Gastroesophageal sphincter (tissue), 4 donors: ENCODE data around the gene LRRC51. TPM values are rescaled to one million over a fixed set of nuclear protein-coding genes. Genes with fewer than 3 reads are reported as not detected.

ENCODE experiments used
- ATAC-seq: fragments of 150-250 bp; one replicate; pipeline ENCODE4 v1.9.1; 2016; ENCODE audit warnings: mild to moderate bottlenecking, moderate library complexity
- H3K27ac ChIP-seq, 4 donors: fragments of 200-600 bp; sonication (generic) in 3 of 4; 1 replicate in 3 of 4; 2 replicates in 1 of 4; pipeline ENCODE4 v1.5.1; 2016 to 2019
- H3K27me3 ChIP-seq: fragments of 200-600 bp; sonication (generic); one replicate; pipeline ENCODE4 v1.5.1; 2019
- H3K36me3 ChIP-seq, 2 donors: fragments of 200-600 bp; sonication (generic); one replicate each; pipeline ENCODE4 v1.5.1; 2019; ENCODE audit warnings: control low read depth in 1 of 2
- H3K4me1 ChIP-seq, 3 donors: fragments of 200-600 bp; sonication (generic); 1 replicate in 2 of 3; 2 replicates in 1 of 3; pipeline ENCODE4 v1.5.1; 2016 to 2019; ENCODE audit warnings: control low read depth in 2 of 3
- H3K4me3 ChIP-seq, 2 donors: fragments of 200-600 bp; sonication (generic); one replicate each; pipeline ENCODE4 v1.5.1; 2019; ENCODE audit warnings: mild to moderate bottlenecking in 1 of 2, moderate library complexity in 1 of 2
- H3K9me3 ChIP-seq, 3 donors: fragments of 200-600 bp; sonication (generic); one replicate each; pipeline ENCODE4 v1.5.1; 2017 to 2019; ENCODE audit warnings: control low read depth in 2 of 3
- EP300 ChIP-seq: sonication (generic); formaldehyde crosslinking; IDR thresholded peaks from one replicate; pipeline ENCODE4 v1.6.1; 2017; ENCODE audit warnings: antibody characterized with exemption, mild to moderate bottlenecking
- POLR2A ChIP-seq, 2 donors: fragments of 450-650 bp; IDR thresholded peaks; one replicate each; pipeline ENCODE4 v1.6.1; 2017; ENCODE audit warnings: antibody characterized with exemption in 2 of 2, mild to moderate bottlenecking in 2 of 2, moderate library complexity in 1 of 2
- POLR2AphosphoS5 ChIP-seq: sonication (generic); formaldehyde crosslinking; IDR thresholded peaks from one replicate; pipeline ENCODE4 v1.6.1; 2017; ENCODE audit warnings: antibody characterized with exemption
- WGBS, 2 donors: methylation state at CpG; one replicate each; pipeline ENCODE4 v1.1.5; 2018; ENCODE audit warnings: low coverage in 1 of 2; 5-methylcytosine and 5-hydroxymethylcytosine counted together
- total RNA-seq, 4 donors: library from RNA; depleted of rRNA; stranded (reverse); fragments of >200 nt; gene quantifications; one replicate each; pipeline ENCODE4 v1.1.0, GENCODE V29; 2016
- TF ChIP-seq, protein P1 (sequence below), 4 experiments: fragments of 200-600 bp in 2 of 4; fragments of 450-650 bp in 2 of 4; sonication (generic) in 1 of 4; IDR thresholded peaks; one replicate each; pipeline ENCODE4 v1.5.1; 2017 to 2019; ENCODE audit warnings: antibody characterized with exemption in 4 of 4, mild to moderate bottlenecking in 2 of 4, moderate library complexity in 2 of 4

The LRRC51 gene
- total RNA-seq, 4 donors from 2014 or later: 6.4 to 18.4 (median 10.7) TPM

DNA sequence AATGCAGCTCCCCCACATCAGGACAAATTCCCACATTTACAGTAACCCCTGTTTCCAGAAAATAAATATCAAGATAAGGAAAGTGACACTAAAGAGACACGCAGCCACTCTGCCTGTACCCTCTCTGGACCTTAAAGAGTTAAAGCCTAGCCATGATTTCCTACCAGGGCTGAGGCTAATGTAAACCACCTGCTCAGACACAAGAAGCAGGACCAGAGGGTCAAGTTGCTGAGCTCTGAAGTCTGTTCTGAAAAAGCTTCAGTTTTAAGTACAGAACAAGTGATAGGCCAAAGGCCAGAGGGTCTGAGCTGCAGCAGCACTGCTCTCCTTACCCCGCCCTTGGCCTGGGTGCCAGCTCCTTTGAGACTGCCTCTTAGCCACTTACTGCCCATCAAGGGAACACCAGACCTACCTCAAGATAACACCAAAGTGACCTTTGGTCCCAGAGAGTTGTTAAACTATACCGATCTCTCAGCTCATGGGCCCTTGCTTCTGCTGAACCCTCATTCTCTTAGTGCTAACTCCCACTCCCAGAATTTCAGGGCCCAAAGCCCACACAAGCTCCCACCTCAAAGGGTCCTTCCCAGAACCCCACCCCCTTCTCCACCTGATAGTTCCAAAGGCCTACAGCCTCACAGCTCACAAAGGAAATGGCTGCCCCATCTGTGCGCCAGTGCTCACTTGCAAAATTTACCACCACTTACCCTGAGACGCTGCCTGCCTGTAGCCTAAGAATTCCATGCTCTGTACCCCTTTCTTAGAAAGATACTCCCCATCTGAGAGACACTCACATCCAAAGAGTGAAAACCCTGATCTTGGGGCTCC lies 41.4 kb upstream of the LRRC51 start:
- TF ChIP-seq, protein P1, sequence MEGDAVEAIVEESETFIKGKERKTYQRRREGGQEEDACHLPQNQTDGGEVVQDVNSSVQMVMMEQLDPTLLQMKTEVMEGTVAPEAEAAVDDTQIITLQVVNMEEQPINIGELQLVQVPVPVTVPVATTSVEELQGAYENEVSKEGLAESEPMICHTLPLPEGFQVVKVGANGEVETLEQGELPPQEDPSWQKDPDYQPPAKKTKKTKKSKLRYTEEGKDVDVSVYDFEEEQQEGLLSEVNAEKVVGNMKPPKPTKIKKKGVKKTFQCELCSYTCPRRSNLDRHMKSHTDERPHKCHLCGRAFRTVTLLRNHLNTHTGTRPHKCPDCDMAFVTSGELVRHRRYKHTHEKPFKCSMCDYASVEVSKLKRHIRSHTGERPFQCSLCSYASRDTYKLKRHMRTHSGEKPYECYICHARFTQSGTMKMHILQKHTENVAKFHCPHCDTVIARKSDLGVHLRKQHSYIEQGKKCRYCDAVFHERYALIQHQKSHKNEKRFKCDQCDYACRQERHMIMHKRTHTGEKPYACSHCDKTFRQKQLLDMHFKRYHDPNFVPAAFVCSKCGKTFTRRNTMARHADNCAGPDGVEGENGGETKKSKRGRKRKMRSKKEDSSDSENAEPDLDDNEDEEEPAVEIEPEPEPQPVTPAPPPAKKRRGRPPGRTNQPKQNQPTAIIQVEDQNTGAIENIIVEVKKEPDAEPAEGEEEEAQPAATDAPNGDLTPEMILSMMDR (IDR thresholded peaks at IDR 0.05): no peak
- no peak for TF ChIP-seq POLR2A (IDR thresholded peaks at IDR 0.05)
- peak; percentile 35 for TF ChIP-seq POLR2AphosphoS5
- TF ChIP-seq EP300: no peak
- no peaks in the 10 kb centered on the region for H3K27me3 ChIP-seq
- WGBS, 2 donors: 0 to 13% methylated on average over 2 to 4 of the region's 5 CpGs

DNA sequence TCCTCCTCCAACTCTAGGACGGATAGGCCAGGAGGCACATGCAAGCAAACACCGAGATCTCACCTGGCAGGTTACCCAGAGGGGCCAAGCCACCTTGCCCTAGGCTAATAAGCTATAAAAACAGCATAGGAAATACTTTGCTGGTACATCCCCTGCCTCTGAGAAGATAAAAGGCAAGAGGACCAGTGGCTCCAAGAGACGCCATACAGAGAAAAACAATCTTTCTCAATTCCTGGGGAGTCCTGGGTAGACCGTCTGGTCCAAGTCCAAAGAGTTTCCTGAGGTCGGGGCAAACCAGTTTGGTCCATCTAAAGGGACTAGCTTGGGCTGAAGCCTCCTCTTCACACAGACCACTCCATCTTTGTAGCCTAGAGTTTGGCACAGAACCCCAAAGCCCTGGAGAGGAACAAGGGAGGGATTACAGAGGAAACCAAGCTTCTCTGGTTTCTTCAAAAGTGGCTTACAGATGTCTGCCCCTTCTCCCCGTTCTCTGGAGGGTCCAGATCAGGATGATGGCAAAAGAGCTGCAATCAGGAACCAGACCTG lies 40.7 kb upstream of the LRRC51 start:
- peak overlapping the region; percentile 95 to 97 (median 96) for H3K27ac ChIP-seq
- no peak for ATAC-seq
- no peaks in the 10 kb centered on the region for H3K9me3 ChIP-seq
- H3K4me1 ChIP-seq: peaks cover 26 to 82% (median 47%) of the 10 kb centered on the region in 3 donors
- 0% methylated on average over 2 to 3 of the region's 6 CpGs for WGBS, 2 donors
- peaks cover 0 to 9% of the 10 kb centered on the region in 2 donors for H3K36me3 ChIP-seq
- TF ChIP-seq POLR2A (IDR thresholded peaks at IDR 0.05): no peak
- no peak for TF ChIP-seq EP300
- TF ChIP-seq POLR2AphosphoS5: no peak
- TF ChIP-seq, protein P1 (IDR thresholded peaks at IDR 0.05): no peak
- H3K4me3 ChIP-seq: peak overlapping the region; percentile 64 to 72
- no peaks in the 10 kb centered on the region for H3K27me3 ChIP-seq

More for the DNA sequence above, 41.4 kb upstream of the LRRC51 start:
- Histone ChIP-seq H3K4me1 (peaks cover 26 to 82% (median 45%) of the 10 kb centered on the region in 3 donors), H3K9me3 (no peaks in the 10 kb centered on the region), H3K36me3 (peaks cover 0 to 16% of the 10 kb centered on the region in 2 donors), H3K4me3 (peak overlapping the region; percentile 64 to 72), H3K27ac (peak overlapping the region; percentile 95 to 97 (median 96))
- ATAC-seq: no peak

- ATAC-seq: peak; percentile 89
- TF ChIP-seq POLR2AphosphoS5 (peak; percentile 91), EP300 (no peak), POLR2A (IDR thresholded peaks at IDR 0.05) (peak; percentile 12 to 30)
- Histone ChIP-seq H3K27ac (peak overlapping the region; percentile 95 to 97 (median 96)), H3K36me3 (peaks cover 0 to 1% of the 10 kb centered on the region in 2 donors), H3K4me1 (peaks cover 25 to 81% (median 44%) of the 10 kb centered on the region in 3 donors), H3K4me3 (peak overlapping the region; percentile 64 to 72), H3K27me3 (no peaks in the 10 kb centered on the region), H3K9me3 (no peaks in the 10 kb centered on the region)
- WGBS, 2 donors: 0 to 3% methylated on average over 6 to 10 of the region's 23 CpGs
Observed at GRCh38 chr11:72040491-72041363, 39.9 kb upstream of the LRRC51 start.

DNA sequence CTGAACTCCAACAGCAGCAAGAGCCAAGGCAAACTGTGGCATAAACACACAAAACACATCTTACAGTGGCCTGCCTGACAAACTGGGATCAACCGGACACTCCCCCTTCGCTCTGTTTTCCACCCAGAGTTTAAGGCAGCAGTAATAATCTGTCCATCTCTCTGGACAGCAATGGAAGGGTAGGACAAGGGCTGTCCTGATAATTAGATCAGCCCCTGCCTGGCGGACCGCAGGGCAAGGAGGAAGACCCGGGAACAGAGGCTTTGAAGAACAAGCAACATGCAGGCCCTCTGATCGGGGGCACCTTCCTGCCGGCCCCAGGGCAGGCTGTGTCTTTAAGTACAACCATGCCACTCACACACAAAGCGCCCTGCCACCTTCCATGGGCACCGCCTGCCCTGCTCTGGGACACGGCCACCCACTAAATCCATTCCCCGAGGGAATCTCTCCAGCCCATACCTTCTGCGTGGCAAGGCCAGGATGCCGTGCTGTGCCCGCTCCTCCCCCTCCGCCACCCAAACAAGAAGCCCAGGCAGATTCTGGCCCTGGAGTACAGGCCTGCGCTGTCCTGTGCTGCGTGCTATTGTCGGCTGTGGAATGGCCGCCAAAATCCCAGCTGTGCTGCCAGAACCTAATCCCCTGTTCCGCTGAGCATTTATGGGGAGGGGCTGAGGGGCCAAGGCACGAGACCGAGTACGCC lies 39.1 kb upstream of the LRRC51 start:
- no peaks in the 10 kb centered on the region for H3K9me3 ChIP-seq
- TF ChIP-seq, protein P1 (IDR thresholded peaks at IDR 0.05): no peak
- peak; percentile 64 to 66 for TF ChIP-seq POLR2A (IDR thresholded peaks at IDR 0.05)
- TF ChIP-seq POLR2AphosphoS5: peak; percentile 83
- no peak for TF ChIP-seq EP300
- peak overlapping the region; percentile 95 to 97 (median 96) for H3K27ac ChIP-seq
- no peaks in the 10 kb centered on the region for H3K27me3 ChIP-seq
- peaks cover 17 to 79% (median 36%) of the 10 kb centered on the region in 3 donors for H3K4me1 ChIP-seq
- H3K36me3 ChIP-seq: no peaks in the 10 kb centered on the region
- 0% methylated on average over 1 to 9 of the region's 23 CpGs for WGBS, 2 donors
- ATAC-seq: peak; percentile 70
- peak overlapping the region; percentile 64 to 72 for H3K4me3 ChIP-seq
